ENCODE measurements around the gene KIAA0513. TPM values are rescaled to one million over a fixed set of nuclear protein-coding genes. Genes with fewer than 3 reads are reported as not detected.

Gene KIAA0513
- total and polyA plus RNA-seq, 2 of the 13 experiments (the other 11 are each of a cell fraction or from before 2014, with no cell fraction given), result 1.8 TPM

DNA sequence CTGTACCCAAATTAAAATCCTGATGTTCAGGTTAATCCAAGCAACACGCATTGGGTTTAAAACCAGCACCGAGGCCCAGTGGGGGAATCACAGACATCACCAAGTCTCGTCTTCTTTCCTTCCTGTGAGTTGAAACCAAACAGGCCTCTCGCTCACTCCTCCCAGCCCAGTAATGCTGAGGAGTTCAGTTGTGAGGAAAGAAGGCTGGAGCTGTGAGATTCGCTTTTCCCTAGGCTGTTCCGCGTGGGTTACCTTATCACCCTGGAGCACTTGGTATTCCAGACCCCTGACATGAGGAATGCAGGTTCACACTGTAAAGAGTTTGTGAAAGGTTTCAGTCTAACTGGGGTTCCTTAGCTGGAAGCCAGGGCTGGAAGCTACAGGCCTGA is 63.9 kb downstream of the KIAA0513 start (continued):
- TF ChIP-seq PRDM15 (CRISPR knock-in tag; IDR thresholded peaks at IDR 0.05), result no peak
- TF ChIP-seq SMAD1 (CRISPR knock-in tag; IDR thresholded peaks at IDR 0.05; ENCODE audit: borderline replicate concordance, low read depth), result no peak
- TF ChIP-seq ZSCAN20 (CRISPR knock-in tag; IDR thresholded peaks at IDR 0.05; ENCODE audit: borderline replicate concordance), result no peak
- no peak for TF ChIP-seq ETV6 (CRISPR knock-in tag; conservative IDR thresholded peaks at IDR 0.05)
- no peak for TF ChIP-seq THYN1 (CRISPR knock-in tag; IDR thresholded peaks at IDR 0.05; ENCODE audit: borderline replicate concordance, low read depth)
- no peak for TF ChIP-seq MATR3 (CRISPR knock-in tag; IDR thresholded peaks at IDR 0.05)

GRCh38 chr16:85092309-85092708 is 64.7 kb downstream of the KIAA0513 start:
- Histone ChIP-seq H3K9ac (ENCODE audit: insufficient read depth, low read depth, low read length) (no peak overlapping the region), H3K4me2 (ENCODE audit: low read depth, low read length) (no peak overlapping the region), H3K27me3 (ENCODE audit: control insufficient read depth in 1 of 2, insufficient read depth in 2 of 2, low read length in 2 of 2) (peaks cover 17 to 93% of the 10 kb centered on the region in 2 experiments; a peak in 4 of 5 replicates), H3K36me3 (replicated peaks in 1 of 2; ENCODE audit: control insufficient read depth in 1 of 2, insufficient read depth in 2 of 2, low read length in 2 of 2) (no peaks in the 10 kb centered on the region), H3K4me3 (replicated peaks in 1 of 3; ENCODE audit: insufficient read depth in 1 of 3, low read depth in 2 of 3, low read length in 3 of 3) (no peak overlapping the region), H3K4me1 (ENCODE audit: insufficient read depth, low read length) (no peaks in the 10 kb centered on the region; the same call in 1 of the 2 replicates), H3K9me3 (ENCODE audit: low read length) (no peaks in the 10 kb centered on the region), H3K79me2 (ENCODE audit: insufficient read depth, low read length) (no peaks in the 10 kb centered on the region), H2AFZ (ENCODE audit: low read length) (no peak overlapping the region), H3K27ac (ENCODE audit: extremely low read length, insufficient read depth, low read length) (no peak overlapping the region), H4K20me1 (ENCODE audit: insufficient read depth, low read length) (no peaks in the 10 kb centered on the region; the same call in 1 of the 2 replicates)
- FAIRE-seq (no peak), ATAC-seq (no peak), DNase-seq (ENCODE audit: low spot score) (no peak)
- in situ Hi-C loops (cut with HindIII; ENCODE audit: extremely low pct_ligation_motif_present, low pct_unique_long_range_greater_than_20kb), result no loop called here
- ChIA-PET POLR2A (no interaction called here), CTCF (ENCODE audit: low intra/inter-chr PET ratio, low total read pairs) (no interaction called here)
- no peak for TF ChIP-seq CHCHD3 (CRISPR knock-in tag; IDR thresholded peaks at IDR 0.05)
- TF ChIP-seq THAP11 (CRISPR knock-in tag; IDR thresholded peaks at IDR 0.05), result no peak
- no peak for TF ChIP-seq ZFY (CRISPR knock-in tag; IDR thresholded peaks at IDR 0.05)
- no peak for TF ChIP-seq HOMEZ (CRISPR knock-in tag; IDR thresholded peaks at IDR 0.05; ENCODE audit: low read depth)
- TF ChIP-seq, protein P1, sequence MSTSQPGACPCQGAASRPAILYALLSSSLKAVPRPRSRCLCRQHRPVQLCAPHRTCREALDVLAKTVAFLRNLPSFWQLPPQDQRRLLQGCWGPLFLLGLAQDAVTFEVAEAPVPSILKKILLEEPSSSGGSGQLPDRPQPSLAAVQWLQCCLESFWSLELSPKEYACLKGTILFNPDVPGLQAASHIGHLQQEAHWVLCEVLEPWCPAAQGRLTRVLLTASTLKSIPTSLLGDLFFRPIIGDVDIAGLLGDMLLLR (CRISPR knock-in tag; IDR thresholded peaks at IDR 0.05), result no peak
- TF ChIP-seq GMEB1 (CRISPR knock-in tag; IDR thresholded peaks at IDR 0.05; ENCODE audit: borderline replicate concordance), result no peak
- TF ChIP-seq NPAS2 (CRISPR knock-in tag; IDR thresholded peaks at IDR 0.05; ENCODE audit: borderline replicate concordance), result no peak
- no peak for TF ChIP-seq HOXA7 (CRISPR knock-in tag; IDR thresholded peaks at IDR 0.05)
- TF ChIP-seq XRCC5 (optimal IDR thresholded peaks at IDR 0.05; ENCODE audit: low read length), result no peak
- BruUV-seq (replicated peaks), result no TSS peak
- WGBS (ENCODE audit: low lambda C conversion rate), result 32% methylated on average over 9 of the region's 9 CpGs
- intact Hi-C loops (cut with micrococcal nuclease; ENCODE audit: unreplicated experiment), result no loop called here

Data from HepG2 (cell line).